Upper lobe of left lung (tissue), 6 donors: Measurements from ENCODE around the gene NIF3L1. TPM values are rescaled to one million over a fixed set of nuclear protein-coding genes. Genes with fewer than 3 reads are reported as not detected.

ENCODE experiments used
- ATAC-seq, 2 donors: fragments of 200-7000 bp; cut with Tn5 transposase; one replicate each; pipeline ENCODE4 v1.9.1; 2022; ENCODE audit warnings: mild to moderate bottlenecking in 2 of 2, moderate library complexity in 2 of 2; ENCODE audit not compliant: low FRiP score in 2 of 2
- DNase-seq, 2 donors: peaks; one replicate each; pipeline ENCODE4 v3.0.0-alpha.2; 2019 to 2020
- H3K27ac ChIP-seq, 4 donors: fragments of 200-600 bp; sonication (generic); one replicate each; pipeline ENCODE4 v1.5.1; 2016 to 2019
- H3K27me3 ChIP-seq, 4 donors: fragments of 200-600 bp; sonication (generic); one replicate each; pipeline ENCODE4 v1.5.1; 2017 to 2019
- H3K36me3 ChIP-seq, 4 donors: fragments of 200-600 bp; sonication (generic); one replicate each; pipeline ENCODE4 v1.5.1; 2016 to 2019
- H3K4me1 ChIP-seq, 4 donors: fragments of 200-600 bp; sonication (generic); one replicate each; pipeline ENCODE4 v1.5.1; 2018 to 2019
- H3K4me3 ChIP-seq, 4 donors: fragments of 200-600 bp; sonication (generic); one replicate each; pipeline ENCODE4 v1.5.1; 2017 to 2019; ENCODE audit warnings: mild to moderate bottlenecking in 2 of 4, moderate library complexity in 1 of 4
- H3K9me3 ChIP-seq, 4 donors: fragments of 200-600 bp; sonication (generic); one replicate each; pipeline ENCODE4 v1.5.1; 2018 to 2019
- EP300 ChIP-seq, 4 donors: sonication (generic); formaldehyde crosslinking; IDR thresholded peaks; one replicate each; pipeline ENCODE4 v1.5.1; 2017; ENCODE audit warnings: antibody characterized with exemption in 4 of 4, control low read depth in 2 of 4
- POLR2A ChIP-seq, 4 donors: fragments of 450-650 bp; IDR thresholded peaks; one replicate each; pipeline ENCODE4 v1.5.1; 2016 to 2017; ENCODE audit warnings: antibody characterized with exemption in 4 of 4, mild to moderate bottlenecking in 2 of 4
- POLR2AphosphoS5 ChIP-seq, 2 donors: sonication (generic); formaldehyde crosslinking; IDR thresholded peaks; one replicate each; pipeline ENCODE4 v1.5.1; 2017; ENCODE audit warnings: antibody characterized with exemption in 2 of 2
- whole genome bisulfite sequencing, 2 donors: methylation state at CpG; one replicate each; pipeline ENCODE4 v1.1.5; 2017 to 2018; 5-methylcytosine and 5-hydroxymethylcytosine counted together
- total RNA-seq, 6 donors: library from RNA; depleted of rRNA in 4 of 6; stranded (reverse); fragments of >200 nt in 4 of 6; gene quantifications; one replicate each; pipeline versions ENCODE4 v1.1.0 to v1.2.1, GENCODE V29; 2016 to 2021
- TF ChIP-seq, protein P1 (sequence below), 6 experiments: fragments of 450-650 bp in 4 of 6; fragments of 200-600 bp in 2 of 6; sonication (generic) in 2 of 6; IDR thresholded peaks; one replicate each; pipeline ENCODE4 v1.5.1; 2016 to 2019; ENCODE audit warnings: antibody characterized with exemption in 6 of 6
- donor health status: DM: no; HTN: no; CAD: no; lungs with moderate emphysema.
- donor health status: DM: no; HTN: yes; CAD: no; lungs with severe emphysema.

The NIF3L1 gene
- total RNA-seq, 6 donors from 2014 or later, result 14.7 to 22.2 (median 19.4) TPM

DNA sequence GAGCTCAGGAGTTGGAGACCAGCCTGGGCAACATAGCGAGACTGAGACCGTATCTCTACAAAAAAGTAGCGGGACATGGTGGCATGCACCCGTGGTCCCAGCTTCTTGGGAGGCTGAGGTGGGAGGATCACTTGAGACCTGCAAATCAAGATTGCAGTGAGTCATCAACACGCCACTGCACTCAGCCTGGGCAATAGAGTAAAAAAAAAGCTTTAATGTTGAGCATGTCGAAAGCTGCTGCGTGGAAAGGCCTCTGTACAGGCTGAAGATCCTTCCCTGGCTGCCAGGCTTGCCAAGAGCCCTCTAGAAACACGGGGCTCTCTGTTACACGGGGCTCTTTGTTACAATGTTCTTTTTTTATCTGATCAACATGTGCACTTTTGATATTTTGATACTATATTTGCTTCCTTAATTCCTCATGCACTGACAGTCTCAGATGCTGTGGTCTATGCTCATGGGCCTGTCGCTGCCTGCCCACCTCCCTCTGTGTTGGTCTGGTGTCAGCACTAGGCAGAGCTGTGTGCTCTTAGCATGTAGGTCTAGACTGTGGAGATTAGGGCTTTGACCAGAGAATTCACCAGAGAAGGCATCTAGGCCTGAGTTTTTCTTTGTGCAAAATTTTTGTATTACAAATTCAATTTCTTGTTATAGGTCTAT lies 43.4 kb upstream of the NIF3L1 start:
- 87 to 91% methylated on average over 10 of the region's 10 CpGs for WGBS, 2 donors
- DNase-seq (no peak), ATAC-seq (no peak)
- Histone ChIP-seq H3K4me1 (no peaks in the 10 kb centered on the region), H3K27ac (no peak overlapping the region), H3K9me3 (no peaks in the 10 kb centered on the region), H3K27me3 (no peaks in the 10 kb centered on the region), H3K36me3 (peaks cover under 1 to 7% (median 2%) of the 10 kb centered on the region in 4 donors), H3K4me3 (no peak overlapping the region)
- no peak for TF ChIP-seq POLR2A (IDR thresholded peaks at IDR 0.05)
- TF ChIP-seq POLR2AphosphoS5 (IDR thresholded peaks at IDR 0.05), result no peak
- TF ChIP-seq EP300 (IDR thresholded peaks at IDR 0.05), result no peak
- TF ChIP-seq, protein P1, sequence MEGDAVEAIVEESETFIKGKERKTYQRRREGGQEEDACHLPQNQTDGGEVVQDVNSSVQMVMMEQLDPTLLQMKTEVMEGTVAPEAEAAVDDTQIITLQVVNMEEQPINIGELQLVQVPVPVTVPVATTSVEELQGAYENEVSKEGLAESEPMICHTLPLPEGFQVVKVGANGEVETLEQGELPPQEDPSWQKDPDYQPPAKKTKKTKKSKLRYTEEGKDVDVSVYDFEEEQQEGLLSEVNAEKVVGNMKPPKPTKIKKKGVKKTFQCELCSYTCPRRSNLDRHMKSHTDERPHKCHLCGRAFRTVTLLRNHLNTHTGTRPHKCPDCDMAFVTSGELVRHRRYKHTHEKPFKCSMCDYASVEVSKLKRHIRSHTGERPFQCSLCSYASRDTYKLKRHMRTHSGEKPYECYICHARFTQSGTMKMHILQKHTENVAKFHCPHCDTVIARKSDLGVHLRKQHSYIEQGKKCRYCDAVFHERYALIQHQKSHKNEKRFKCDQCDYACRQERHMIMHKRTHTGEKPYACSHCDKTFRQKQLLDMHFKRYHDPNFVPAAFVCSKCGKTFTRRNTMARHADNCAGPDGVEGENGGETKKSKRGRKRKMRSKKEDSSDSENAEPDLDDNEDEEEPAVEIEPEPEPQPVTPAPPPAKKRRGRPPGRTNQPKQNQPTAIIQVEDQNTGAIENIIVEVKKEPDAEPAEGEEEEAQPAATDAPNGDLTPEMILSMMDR (IDR thresholded peaks at IDR 0.05), result no peak

DNA sequence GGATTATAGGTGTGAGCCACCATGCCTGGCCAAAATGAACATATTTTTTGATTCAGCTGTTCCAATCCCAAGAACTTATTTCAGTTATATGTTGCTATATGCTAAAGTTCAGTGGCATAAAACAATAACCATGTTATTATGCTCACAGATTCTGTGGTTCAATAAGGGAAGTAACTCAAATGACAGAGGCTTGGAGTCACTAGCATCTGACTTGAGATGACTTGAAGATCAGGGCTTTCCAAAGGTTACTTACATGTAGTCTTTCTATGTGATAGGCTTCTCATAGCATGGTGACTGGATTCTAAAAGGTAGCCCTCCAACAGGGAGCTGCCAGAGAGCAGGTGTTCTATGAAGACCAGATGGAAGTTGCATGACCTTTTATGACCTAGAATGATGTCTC lies 41.9 kb upstream of the NIF3L1 start:
- no peak for TF ChIP-seq EP300 (IDR thresholded peaks at IDR 0.05)
- TF ChIP-seq POLR2A (IDR thresholded peaks at IDR 0.05), result no peak
- no peak for TF ChIP-seq POLR2AphosphoS5 (IDR thresholded peaks at IDR 0.05)
- TF ChIP-seq, protein P1 (IDR thresholded peaks at IDR 0.05), result no peak

DNA sequence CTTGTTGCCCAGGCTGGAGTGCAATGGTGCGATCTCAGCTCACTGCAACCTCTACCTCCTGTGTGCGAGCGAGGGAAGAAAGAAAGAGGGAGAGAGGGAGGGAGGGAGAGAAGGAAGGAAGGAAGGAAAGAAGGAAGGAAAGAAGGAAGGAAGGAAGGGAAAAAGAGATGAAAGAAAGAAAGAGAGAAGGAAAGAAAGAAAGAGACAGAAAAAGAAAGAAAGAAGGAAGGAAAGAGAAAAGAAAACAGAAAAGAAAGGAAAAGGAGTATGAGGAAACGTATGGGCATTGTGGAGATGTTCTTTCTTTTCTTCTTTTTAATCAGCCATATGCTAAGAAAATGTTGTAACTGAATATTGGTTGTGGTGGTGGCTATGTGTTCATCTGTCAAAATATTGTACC lies 41.2 kb upstream of the NIF3L1 start:
- Histone ChIP-seq H3K4me1 (no peaks in the 10 kb centered on the region), H3K27me3 (no peaks in the 10 kb centered on the region), H3K4me3 (no peak overlapping the region), H3K27ac (no peak overlapping the region), H3K36me3 (peaks cover 15 to 28% (median 23%) of the 10 kb centered on the region in 4 donors), H3K9me3 (no peaks in the 10 kb centered on the region)
- TF ChIP-seq EP300 (IDR thresholded peaks at IDR 0.05) (no peak), POLR2AphosphoS5 (IDR thresholded peaks at IDR 0.05) (no peak), POLR2A (IDR thresholded peaks at IDR 0.05) (no peak)
- TF ChIP-seq, protein P1 (IDR thresholded peaks at IDR 0.05), result no peak
- DNase-seq (no peak), ATAC-seq (no peak)
- 89 to 91% methylated on average over 4 of the region's 4 CpGs for WGBS, 2 donors

More for the DNA sequence above, 41.9 kb upstream of the NIF3L1 start:
- DNase-seq (no peak), ATAC-seq (no peak)
- Histone ChIP-seq H3K9me3 (no peaks in the 10 kb centered on the region), H3K4me1 (no peaks in the 10 kb centered on the region), H3K27me3 (no peaks in the 10 kb centered on the region), H3K4me3 (no peak overlapping the region), H3K36me3 (peaks cover 8 to 21% (median 17%) of the 10 kb centered on the region in 4 donors), H3K27ac (no peak overlapping the region)

DNA sequence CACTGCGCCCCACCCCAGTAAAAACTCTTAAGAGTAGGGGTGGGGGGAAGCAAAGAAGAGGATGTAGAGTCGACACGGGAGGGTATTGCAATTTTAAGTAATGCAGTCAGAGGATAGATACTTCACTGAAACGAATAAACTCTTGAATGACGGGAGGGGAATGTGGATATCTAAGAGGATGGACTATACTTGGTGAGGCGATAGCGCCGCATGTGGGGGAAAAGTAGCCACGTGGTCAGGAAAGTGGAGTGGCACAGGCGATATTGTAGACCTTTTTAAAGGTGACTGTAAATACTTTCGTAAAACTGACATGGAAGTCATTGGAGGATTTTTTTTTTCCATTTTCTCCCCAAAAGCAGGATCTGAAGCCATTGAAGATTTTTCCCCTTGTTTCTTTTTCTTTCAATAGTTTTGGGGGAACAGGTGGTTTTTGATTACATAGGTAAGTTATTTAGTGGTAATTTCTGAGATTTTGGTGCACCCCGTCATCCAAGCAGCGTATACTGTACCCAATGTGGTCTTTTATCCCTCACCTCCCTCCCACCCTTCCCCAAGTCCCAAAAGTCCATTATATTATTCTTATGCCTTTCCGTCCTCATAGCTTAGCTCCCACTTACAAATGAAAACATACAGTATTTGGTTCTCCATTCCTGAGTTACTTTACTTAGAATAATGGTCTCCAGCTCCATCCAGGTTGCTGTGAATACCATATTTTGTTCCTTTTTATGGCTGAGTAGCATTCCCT lies 38.5 kb upstream of the NIF3L1 start:
- Histone ChIP-seq H3K4me3 (no peak overlapping the region), H3K27ac (no peak overlapping the region), H3K27me3 (no peaks in the 10 kb centered on the region), H3K9me3 (no peaks in the 10 kb centered on the region), H3K36me3 (peaks cover 42 to 56% (median 51%) of the 10 kb centered on the region in 4 donors), H3K4me1 (peaks cover 0 to 2% (median 0%) of the 10 kb centered on the region in 4 donors)
- no peak for TF ChIP-seq POLR2A (IDR thresholded peaks at IDR 0.05)
- ATAC-seq, result no peak
- DNase-seq, result no peak
- 89 to 93% methylated on average over 14 of the region's 14 CpGs for WGBS, 2 donors

DNA sequence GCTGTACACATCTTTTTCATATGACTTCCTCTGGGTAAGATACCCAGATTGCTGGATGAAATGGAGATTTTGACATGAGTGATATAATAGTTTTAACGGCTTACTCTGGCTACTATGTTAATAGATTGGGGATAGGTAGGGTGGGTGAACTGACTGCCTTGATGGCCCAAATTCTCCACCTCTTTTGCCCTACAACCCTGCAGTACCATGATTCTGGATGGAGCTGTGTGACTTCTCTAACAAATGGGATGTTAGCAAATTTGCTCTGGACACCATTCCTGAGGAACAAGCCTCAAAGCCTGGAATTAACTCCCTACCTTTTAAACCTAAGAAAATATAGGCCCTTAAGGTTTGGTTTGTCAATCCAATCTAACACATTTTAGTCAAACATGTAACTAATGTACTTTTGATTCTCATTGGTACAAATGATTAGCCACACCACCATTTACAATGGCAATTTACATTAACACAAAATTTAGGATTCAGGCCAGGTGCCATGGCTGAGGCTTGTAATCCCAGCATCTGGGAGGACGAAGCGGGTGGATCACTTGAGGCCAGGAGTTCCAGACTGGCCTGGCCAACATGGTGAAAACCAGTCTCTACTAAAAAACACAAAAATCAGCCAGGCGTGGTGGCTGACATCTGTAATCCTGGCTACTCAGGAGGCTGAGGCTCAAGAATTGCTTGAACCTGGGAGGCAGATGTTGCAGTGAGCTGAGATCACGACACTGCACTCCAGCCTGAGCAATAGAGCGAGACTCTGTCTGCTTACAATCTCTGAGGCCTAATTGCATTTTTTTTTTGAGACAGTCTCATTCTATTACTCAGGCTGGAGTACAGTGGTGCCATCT lies 37.5 kb upstream of the NIF3L1 start:
- Histone ChIP-seq H3K4me1 (peaks cover 0 to 8% (median 4%) of the 10 kb centered on the region in 4 donors), H3K27me3 (no peaks in the 10 kb centered on the region), H3K4me3 (no peak overlapping the region), H3K36me3 (peaks cover 48 to 65% (median 60%) of the 10 kb centered on the region in 4 donors), H3K27ac (no peak overlapping the region), H3K9me3 (no peaks in the 10 kb centered on the region)
- WGBS, 2 donors, result 91 to 99% methylated on average over 6 of the region's 6 CpGs
- TF ChIP-seq, protein P1 (IDR thresholded peaks at IDR 0.05), result no peak
- no peak for TF ChIP-seq POLR2A (IDR thresholded peaks at IDR 0.05)
- TF ChIP-seq EP300 (IDR thresholded peaks at IDR 0.05), result no peak
- DNase-seq, result no peak
- no peak for ATAC-seq
